ENCODE results near the gene NSUN2.

DNA sequence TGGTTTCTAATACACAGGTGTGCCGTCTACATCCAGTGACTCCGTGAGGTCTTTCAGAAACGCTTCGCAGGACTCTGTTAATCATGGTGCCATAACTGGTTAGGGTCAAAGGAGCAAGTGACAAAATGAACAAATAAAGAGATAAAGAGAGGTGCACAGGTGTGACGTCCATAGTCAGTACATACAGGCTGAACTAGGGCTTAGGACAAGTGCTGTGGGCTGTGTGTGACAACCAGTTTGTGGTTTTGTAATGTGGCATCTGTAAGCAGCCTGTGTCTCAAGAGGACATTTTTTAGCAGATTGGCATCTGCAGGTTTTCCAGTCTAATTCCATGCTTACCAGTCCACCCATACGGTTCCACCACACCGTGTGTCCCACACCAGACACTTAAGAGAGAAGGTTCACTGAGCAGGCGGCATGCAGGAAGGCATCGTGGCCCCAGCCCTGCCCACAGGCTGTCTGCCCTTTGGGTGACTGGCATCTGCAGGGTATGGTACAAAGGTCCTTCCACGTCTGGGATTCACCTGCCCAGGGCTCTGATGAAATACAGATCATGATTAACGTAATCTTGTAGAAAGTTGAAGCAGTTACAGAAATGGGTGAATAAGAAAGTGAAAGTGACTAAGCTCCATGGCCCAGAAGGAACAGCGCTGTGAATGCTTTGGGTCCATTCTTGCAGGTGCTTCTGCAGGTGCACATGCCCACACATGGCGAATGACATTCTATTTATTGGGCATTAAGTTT, 27.3 kb upstream of the NSUN2 start:
- TF ChIP-seq, protein P1, sequence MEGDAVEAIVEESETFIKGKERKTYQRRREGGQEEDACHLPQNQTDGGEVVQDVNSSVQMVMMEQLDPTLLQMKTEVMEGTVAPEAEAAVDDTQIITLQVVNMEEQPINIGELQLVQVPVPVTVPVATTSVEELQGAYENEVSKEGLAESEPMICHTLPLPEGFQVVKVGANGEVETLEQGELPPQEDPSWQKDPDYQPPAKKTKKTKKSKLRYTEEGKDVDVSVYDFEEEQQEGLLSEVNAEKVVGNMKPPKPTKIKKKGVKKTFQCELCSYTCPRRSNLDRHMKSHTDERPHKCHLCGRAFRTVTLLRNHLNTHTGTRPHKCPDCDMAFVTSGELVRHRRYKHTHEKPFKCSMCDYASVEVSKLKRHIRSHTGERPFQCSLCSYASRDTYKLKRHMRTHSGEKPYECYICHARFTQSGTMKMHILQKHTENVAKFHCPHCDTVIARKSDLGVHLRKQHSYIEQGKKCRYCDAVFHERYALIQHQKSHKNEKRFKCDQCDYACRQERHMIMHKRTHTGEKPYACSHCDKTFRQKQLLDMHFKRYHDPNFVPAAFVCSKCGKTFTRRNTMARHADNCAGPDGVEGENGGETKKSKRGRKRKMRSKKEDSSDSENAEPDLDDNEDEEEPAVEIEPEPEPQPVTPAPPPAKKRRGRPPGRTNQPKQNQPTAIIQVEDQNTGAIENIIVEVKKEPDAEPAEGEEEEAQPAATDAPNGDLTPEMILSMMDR (conservative IDR thresholded peaks at IDR 0.05 in 1 of 2, IDR thresholded peaks at IDR 0.05 in 1 of 2; ENCODE audit: extremely low read depth in 1 of 2, insufficient read depth in 1 of 2, low read depth in 1 of 2, low read length in 2 of 2) = no peak
- TF ChIP-seq EZH2 (IDR thresholded peaks at IDR 0.05; ENCODE audit: borderline replicate concordance, low read length) = no peak

Measured in mammary epithelial cell (primary cell).